Stimulated activated CD4-positive, alpha-beta T cell treated with anti-CD3 and anti-CD28 coated beads, Interleukin-1b, Interleukin-23, amount 100 ng/mL, for 4 hours (primary cell): Measurements from ENCODE around the gene FADS2.

ENCODE experiments used
- DNase-seq, 2 donors: peaks; one replicate each; pipeline ENCODE4 v3.0.0-alpha.2; 2020; ENCODE audit warnings: low read depth in 2 of 2

The FADS2 gene

DNA sequence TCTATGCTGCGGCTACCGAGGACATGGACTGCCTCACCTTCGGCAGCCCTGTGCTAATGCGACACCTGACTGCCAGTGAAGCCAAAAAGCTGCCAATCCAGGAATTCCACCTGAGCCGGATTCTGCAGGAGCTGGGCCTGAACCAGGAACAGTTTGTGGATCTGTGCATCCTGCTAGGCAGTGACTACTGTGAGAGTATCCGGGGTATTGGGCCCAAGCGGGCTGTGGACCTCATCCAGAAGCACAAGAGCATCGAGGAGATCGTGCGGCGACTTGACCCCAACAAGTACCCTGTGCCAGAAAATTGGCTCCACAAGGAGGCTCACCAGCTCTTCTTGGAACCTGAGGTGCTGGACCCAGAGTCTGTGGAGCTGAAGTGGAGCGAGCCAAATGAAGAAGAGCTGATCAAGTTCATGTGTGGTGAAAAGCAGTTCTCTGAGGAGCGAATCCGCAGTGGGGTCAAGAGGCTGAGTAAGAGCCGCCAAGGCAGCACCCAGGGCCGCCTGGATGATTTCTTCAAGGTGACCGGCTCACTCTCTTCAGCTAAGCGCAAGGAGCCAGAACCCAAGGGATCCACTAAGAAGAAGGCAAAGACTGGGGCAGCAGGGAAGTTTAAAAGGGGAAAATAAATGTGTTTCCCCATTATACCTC lies 32.1 kb upstream of the FADS2 start:
- no peak for DNase-seq

DNA sequence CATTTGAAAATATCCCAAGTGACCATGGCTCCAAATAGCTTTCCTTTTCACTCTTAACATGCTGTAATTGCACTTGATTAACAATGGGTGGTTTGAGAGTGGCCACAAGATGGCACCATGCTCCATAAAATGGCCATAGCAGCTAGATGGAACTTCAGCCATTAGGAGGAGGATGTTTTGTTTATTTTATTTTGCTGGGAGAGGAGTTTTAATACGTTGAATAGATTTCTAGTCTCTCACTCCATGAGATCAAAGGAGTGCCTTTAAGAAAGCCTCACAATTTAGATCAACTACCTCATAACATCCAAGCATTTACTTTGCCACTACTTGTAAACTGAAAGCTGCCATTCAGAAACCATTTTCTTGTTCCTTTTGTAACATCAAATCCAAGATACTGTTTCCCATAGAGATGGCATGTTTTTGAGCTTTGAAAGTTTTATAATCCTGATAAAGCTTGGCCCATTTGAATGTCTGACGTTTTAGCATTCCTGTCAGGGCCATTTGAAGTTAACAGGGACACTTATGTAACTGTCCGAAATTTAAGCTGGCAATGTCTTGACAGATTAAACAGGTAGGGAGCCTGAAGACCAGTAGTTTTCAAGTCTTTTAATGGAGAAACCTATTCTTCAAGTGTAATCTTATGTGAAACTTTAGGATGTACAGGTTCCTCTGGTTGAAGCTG lies 30.7 kb upstream of the FADS2 start:
- peak; percentile 38 to 62 for DNase-seq

DNA sequence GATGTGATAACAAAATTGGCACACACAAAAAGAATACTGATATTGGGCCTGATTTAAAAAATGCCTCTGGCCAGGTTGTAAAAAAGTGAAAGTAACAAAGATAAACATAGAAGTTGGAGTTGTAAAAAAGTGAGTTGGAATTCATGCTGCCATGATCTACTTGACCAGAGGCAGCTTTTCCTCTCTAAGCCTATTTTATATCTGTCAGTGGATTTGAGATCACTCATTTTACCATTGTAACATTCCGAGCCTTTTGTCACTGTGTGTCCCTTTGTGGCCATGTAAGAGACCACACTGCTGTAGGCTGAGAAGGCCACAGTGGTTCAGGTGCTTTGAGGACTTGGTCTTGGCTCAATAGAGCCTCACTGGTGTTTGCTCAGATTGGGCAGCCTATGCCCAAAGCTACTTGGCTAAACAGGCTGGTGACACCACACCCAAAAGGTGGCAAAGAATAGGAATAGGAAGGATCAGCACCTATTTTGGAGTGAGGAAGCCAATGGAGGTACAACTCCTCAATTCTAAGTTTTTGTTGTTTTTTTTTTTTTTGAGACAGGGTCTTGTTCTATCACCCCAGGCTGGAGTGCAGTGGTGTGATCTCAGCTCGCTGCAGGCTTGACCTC lies 28.3 kb upstream of the FADS2 start:
- DNase-seq = no peak

DNA sequence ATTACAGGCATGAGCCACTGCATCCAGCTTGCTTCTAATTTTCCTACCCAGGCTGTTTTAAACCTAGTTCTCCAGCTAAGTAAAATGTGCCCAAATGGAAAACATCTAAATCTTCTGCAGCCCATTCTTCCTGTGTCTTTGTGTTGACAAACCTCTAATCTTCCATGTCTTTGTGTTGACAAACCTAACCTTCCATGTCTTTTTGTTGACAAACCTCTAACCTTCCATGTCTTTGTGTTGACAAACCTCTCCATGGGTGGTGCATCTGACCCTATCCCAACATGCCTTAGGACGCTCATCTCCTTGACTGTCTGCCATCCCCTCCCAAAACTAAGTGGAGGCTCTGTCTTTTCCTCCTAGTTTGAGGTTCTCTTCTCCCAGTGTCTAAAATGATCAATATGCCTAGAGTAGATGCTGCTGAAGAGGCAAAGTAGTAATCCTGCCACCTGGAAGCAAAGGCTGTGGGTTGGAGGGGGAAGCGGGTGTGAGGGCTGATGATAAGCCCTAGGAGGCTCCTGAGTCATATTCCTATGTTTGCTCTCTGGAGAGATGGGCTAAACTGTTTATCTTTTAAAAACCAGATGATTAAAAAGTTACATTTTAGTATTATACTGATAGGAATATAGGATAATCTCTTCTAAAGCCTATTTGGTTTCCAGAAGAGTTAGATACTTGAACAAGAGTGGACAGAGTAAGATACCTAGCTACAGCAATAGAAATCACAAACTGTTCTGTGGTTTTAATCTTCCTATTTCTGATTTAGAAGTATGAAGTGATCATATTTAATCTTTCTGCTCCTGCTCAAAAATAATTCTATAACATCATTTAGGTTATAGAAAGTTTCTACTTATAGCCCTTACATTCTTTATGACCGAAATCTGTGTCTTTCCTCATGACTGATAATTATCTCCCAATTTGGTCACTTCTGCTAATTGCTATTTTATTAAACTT lies 27.5 kb upstream of the FADS2 start:
- DNase-seq = no peak

DNA sequence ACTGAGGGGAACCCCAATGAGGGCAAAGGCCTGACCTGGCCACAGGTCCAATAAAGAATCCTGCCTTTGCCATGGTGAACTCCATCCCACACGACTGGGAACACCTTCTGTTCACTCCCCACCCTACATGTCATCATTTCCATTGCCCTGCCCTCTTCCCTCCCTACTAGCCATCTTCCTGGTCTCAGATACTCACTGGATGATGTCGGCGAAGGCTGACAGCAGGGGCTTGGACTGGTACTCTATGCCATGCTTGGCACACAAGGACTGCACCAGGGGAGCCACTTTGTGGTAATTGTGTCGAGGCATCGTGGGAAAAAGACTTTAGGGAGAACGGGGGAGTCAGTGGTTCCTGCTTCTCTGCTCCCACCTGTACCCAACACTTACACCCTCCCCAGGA lies 25.5 kb upstream of the FADS2 start:
- no peak for DNase-seq

DNA sequence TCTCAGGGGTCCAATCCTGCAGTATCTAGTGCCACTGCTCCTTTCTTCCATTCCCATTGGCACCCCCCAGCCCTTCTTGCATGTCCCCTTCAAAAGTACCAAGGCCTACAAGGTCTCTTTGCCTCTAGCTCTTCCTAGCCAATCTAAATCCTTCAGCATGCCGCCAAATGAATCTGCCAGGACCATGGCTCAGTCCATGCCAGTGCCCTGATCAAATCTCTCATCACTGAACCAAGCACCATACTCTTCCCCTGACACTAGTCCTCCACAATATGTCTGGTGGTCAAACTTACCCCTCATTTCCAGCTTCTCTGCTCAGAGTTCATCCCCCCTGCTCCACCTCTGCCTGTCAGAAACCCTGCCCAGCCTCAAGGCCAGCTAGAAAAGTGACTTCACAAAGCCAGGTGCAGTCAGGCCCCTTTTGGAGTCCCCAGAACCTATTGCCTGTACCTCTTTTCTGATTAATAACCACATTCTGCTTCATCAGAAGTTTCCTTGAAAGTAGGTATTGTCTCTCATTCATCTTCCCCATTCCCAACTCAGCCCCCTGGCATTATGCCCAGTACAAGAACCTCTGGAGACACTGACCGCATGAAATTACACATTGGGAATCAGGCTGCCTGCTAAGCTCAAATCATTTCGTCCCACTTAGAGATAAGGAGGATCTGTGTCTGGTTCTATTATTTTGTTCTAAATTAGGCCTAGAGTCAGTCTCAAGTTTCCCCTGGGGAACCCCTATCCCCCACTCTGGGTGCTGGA lies 24.0 kb upstream of the FADS2 start:
- no peak for DNase-seq

DNA sequence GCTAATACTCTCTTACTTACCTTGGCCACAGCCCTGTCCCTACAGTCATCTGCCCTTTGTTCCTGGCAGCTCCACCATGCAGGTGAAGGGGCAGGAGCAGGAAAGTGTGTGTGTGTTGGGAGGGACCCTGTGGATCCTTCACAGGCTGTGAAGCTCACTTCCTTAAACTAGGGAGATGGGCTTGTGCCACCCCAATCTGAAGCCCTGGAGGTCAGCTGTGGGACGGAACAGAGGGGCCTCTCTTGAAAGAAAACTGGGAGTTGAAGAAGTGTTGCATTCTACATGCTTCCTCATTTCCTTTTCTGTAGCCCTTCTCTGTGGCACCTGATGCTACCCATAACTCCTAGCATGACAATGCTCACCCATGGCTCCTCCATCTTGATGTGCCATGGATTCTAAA lies 23.0 kb upstream of the FADS2 start:
- DNase-seq = no peak

DNA sequence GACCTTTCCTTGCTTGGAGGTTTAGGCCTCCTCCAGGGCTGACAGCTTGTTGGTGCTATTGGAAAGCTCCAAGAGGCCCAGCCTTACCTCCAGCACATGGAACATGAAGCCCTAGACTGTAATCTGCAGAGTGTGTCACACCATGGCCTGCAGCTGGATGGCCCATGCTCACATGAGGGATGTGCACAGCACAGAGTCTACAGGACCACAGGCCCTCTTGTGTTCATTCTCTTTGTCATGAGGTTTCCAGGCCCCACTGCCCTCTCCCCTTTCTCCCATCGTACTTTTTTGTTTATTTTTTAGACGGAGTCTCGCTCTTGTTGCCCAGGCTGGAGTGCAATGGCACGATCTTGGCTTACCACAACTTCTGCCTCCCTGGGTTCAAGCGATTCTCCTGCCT lies 21.3 kb upstream of the FADS2 start:
- no peak for DNase-seq

DNA sequence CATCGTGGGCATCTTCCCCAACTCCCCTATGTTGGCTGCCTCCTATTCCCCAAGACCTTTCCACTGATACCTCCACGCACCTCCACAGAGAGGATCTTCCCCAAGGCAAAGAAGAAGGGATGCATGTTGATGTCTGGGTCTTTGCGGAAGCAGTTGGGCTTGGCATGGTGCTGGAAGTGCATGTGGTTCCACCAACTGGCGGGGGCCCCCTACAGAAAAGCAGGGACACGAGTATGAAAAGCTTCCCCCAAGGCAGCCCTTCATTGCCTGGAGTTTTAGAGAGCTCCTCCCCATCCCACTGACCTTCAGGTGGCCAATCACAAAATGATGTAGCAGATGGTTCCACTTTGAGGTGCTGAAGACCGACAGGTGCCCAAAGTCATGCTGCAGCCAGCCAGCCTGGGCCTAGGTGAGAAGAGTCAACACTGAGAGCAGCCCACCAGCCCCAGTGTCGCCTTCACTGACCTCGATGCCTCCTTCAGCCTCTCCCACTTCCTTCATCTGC lies 17.4 kb upstream of the FADS2 start:
- DNase-seq = no peak

DNA sequence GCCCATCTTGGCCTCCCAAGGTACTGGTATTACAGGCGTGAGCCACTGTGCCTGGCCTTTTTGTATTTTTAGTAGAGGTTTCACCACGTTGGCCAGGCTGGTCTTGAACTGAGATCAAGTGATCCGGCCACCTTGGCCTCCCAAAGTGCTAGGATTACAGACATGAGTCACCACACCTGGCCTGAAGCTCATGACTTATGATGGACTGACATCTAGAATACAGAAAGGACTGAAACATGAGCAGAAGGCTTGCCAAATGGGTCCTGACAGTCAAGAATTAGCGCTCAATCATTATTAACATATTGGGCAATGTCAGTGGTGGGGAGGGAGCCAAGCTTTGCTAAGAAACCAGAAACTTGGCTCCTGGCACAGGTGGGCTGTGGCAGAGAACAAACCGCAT lies 16.3 kb upstream of the FADS2 start:
- DNase-seq = no peak

DNA sequence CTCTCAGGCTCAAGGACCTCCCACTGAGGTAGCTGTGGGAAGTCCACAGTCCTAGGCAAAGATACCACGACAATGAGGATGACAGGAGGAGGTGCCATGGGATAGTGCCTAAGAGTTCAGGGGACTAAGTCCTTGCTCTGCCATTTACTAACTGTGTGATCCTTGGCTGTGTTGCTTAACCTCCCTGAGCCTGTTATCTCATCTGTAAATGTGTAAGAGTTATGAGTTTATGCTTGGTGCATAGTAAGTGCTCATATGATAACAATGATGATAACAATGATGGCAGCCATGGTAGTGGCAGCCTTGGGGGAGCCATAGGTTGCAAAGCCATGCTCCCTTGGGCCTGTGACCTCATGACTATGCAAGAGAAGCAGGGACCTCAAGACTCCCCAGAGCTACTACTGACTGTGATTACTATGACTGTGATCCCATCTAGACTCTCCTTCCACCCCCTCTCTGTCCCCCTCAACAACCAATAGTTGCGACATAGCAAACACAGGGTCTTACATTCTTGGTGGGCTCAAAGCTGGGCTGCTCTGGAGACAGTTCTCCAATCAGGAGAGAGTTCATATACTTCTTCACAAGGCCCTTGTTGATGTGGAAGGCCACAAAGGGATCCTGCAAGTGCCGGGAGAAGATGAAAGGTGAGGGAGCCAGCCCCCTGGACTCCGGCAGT lies 15.2 kb upstream of the FADS2 start:
- no peak for DNase-seq

DNA sequence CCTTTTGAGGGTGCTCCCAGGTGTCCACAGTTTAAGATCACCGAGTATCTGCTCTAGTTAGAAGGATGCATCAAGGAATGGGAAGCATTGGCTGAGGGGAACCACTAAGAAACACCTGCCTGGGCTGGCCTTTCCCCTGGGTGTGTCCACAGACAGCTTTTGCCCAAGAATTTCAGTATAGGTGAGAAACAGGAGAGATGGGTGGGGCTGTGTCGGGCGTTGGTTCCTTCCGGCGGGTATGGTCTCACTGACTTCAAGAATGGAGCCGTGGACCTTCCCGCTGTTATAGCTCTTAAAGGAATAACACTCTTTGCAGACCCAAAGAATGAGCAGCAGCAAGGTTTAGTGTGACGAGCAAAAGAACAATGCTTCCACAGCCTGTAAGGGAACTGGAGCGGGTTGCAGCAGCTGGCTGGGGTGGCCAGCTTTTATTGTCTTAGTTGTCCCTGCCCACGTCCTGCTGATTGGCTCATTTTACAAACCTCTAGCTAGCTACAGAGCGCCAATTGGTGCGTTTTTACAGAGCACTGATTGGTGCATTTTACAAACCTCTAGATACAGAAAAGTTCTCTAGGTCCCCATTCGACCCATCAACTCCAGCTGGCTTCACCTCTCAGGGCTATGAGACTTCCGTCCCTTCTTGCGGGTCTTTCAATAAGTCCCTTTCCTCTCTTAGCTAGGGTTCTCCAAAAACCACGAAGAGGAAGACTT lies 13.7 kb upstream of the FADS2 start:
- no peak for DNase-seq

DNA sequence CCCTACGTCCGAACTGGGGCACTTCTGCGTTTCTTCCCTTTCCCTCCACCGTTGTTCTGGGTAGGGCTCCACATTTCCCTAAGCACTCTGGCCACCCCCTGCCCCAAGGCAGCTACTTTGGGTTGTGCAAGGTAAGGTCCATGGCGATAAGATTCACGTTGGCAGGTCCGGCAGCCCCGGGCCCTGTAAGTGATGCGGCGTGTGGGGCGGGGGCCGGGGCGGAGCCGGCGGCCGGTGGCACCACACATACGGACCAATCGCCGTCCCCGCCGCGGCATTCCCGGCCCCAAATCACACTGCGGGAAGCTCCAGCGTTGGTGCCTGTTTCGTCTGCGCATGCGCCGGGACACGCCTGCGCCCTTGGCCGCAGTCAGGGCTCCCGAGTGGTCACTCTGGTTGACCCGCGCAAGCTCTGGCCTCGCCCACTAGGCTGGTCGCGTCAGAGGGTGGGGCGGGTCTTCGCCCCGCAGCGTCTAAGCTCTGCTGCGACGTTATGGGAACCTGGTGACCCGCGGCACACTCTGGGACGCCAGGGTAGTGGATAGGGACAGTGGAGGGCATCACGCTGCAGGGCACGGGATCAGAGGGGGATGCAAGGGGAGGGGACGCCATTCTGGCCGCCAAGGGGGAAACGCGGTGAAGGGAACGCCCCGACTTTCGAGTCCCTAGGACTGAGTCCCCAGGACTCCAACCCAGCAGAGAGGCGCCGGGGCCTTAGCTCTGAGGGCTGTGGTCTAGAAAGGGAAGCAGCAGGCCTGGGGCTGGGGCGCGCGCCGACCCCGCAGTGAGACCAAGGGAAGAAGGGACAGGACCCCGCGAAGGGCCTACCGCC lies 12.9 kb upstream of the FADS2 start:
- peak in 1 of 2 donors; percentile 37 for DNase-seq

DNA sequence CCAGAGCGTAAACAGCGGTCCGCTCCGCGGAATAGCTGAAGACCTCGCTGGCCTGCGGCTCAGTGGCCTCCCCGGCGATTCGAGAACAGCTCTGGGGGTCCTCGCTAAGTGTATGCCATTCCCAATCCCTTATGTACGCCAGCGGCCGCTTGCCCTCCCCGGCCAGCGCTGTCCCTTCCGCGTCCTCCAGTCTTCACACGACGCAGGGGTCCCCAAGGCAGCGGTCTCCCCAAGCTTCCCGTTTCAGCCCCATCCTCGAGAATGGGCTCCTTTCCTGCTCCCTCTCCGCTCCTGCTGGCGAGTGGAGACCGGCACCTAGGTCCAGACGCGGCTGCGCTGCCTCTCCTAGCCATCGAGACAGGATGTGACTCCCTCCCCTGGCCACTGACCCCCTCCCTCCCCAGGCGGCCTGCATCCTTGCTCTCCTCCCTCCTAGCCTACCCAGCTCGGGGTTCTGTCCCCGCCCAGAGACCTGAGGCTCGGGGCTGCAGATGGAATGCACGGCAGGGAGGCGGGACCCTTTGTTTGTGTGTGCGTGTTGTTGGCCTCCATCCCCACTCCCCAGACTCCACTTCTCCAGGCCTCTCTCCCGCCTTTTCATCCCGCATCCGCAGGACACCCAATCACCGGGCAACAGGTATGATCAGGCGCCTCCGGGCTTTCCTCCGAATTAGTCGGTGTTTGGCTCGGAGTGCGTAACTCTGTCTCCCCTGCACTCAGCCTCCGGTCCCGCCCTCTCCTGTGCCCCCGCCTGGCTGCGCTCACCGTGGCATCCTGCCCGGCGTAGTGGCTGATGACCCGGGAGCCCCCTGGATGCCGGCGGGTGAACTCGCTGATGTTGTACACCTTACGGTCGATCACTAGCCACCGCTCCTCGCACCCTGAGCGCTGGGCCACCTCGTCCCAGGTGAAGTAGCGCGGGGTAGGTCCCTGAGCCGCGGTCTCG lies 12.0 kb upstream of the FADS2 start:
- DNase-seq = peak; percentile 42 to 46

DNA sequence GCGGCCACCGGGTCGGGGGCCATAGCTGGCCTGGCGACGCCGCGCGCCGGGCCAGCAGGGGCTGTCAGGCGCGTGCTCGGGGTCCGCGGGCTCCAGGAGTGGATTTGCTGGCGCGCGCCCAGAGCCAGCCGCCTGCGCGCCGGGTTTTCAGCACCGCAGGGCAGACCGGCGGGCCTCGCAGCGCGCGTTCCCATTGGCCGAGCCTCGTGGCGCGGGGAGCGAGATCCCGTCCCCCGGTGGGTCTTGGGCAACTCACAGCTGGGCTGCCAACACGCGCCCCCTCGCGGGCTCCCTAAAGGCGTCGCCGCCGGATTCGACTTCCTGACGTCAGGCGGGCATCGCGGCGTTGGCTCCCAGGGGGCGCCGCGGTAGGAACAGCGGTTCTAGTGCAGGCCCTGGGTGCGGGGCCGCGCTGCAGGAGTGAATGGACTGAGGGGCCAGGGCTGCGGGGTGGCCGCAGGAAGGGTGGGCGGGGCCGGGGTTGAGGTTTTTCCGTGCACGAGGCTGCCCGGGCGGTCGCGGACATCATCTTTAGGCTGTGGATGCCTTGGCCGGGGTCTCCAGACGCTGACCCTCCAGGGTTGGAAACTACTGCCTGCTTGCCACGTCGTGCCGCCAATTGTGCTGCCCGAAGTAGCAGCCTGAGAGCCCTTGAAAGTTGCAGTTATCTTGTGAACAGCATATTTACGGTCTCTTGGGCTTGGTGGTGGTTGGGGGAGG lies 11.2 kb upstream of the FADS2 start, which contains the start of gene FADS1:
Gene FADS1, minus strand, starts transcription at position 268 of the 720 bp plus-strand sequence. Its CDS starts 74 bp downstream, at position 194.
- peak; percentile 49 to 69 for DNase-seq

DNA sequence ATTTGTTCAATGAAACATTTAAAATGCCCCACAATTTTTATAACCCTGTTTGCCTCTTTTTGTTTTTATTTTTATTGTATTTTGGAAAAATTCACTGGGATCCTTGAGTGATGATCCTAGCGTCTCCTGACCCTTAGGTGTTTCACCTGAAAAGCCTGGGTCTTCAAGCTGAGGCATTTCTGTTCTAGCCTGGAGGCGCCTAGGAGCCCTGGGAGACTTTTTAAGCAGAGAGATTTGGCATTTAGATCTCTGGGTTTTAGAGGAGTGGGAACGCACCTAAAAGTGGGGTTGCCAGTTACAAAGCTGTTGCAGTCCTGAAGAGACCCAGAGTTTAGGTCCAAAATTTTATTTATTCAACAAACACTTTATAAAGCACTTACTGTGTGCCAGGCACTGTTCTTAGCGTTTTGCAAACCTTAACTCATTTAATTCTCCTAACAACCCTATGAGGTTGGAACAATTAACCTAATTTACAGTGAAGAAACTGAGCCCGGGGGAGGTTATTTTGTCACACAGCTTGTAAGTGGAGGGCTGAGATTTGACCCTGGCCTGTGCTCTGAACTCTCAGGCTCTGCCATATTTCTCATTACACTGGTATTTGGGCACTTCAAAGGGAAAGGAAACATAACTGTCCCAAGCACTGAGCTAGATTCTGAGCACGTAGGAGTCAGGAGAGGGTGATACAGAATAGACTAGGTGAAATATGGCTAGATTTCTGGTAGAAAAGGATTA lies 10.5 kb upstream of the FADS2 start:
- DNase-seq = no peak
